Mesenteric fat pad (tissue), 1 donor: Measurements from ENCODE around the gene INPP4A. TPM values are rescaled to one million over a fixed set of nuclear protein-coding genes. Genes with fewer than 3 reads are reported as not detected.

Experiments
- DNase-seq: peaks from one replicate; pipeline ENCODE4 v3.0.0-alpha.2; 2020; ENCODE audit warnings: low spot score
- total RNA-seq: library from RNA; stranded (reverse); fragmentation: NEBNext Ultra II Directional; extraction: Animal tissue kit (Norgen Biotek cat#: 25700); gene quantifications from one replicate; pipeline ENCODE4 v1.2.1, GENCODE V29; 2021
- donor health status: DM: yes; HTN: yes; CAD: no.

INPP4A gene
- total RNA-seq, 1 donor from 2014 or later, result 30.3 TPM

DNA sequence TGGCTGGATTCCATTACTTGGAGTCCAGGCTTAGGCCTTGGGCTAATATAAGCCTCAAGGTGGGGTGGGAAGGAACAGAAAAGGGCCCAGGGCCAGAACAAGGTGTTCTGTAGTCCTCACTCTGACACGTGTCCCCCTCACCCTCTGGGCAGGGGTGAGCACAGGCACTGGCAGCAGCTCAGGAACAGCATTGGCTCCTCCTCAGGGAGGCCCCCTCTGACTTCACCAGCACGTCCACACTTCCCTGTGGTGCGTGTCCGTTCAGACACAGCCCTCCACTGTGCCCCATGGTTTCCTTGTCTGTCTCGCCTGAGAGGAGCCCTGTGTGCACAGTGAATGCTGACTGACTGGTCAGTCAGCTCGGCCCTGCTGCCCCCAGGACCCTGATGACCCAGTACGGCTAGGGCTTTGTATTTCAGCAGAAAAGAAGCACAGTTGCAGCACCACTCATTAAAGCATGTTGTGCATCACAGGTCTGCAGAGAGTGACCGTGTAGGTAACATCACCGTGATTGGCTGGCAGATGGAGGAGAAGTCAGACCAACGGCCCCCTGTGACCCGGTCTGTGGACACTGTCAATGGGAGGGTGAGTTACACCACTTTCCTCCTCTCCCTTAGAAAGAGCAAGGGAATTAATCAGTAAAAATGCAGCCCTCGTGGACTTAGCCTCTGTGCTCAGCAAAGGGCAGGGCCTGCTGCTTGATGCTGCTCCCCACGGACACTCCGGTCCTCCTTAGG is 92.9 kb downstream of the INPP4A start:
- no peak for DNase-seq

DNA sequence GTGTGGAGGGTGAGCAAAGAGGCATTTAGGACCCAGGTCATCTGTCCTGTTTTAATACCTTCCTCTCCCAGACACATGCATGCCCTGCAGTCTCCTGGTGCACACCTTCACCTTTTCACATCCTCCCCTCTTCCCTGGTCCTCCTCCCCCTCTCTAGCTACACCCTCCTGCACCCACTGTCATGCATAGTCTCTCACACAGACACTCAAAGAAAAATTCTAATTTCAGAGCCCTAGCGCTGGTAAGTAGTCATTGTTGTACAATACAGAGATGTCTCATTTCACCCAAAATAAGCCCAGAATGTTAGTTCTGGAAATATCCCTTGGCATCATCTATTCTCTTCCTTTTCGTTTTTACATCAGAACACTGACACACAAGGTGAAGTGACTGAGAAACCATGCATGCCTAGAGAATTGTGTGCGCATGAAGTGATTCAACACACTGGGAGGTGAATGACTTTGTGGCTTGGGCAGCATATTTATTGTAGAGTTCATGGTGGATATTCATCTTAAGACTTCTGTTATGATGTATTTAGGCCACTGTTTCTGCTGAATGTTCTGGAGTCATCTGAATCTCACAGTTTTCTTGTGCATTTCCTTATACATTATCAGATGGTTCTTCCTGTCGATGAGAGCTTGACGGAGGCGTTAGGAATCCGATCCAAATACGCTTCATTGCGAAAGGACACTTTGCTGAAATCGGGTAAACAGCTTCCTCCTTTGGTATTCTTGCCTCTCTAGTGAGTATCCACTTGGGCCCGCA is 93.8 kb downstream of the INPP4A start:
- DNase-seq, result no peak

DNA sequence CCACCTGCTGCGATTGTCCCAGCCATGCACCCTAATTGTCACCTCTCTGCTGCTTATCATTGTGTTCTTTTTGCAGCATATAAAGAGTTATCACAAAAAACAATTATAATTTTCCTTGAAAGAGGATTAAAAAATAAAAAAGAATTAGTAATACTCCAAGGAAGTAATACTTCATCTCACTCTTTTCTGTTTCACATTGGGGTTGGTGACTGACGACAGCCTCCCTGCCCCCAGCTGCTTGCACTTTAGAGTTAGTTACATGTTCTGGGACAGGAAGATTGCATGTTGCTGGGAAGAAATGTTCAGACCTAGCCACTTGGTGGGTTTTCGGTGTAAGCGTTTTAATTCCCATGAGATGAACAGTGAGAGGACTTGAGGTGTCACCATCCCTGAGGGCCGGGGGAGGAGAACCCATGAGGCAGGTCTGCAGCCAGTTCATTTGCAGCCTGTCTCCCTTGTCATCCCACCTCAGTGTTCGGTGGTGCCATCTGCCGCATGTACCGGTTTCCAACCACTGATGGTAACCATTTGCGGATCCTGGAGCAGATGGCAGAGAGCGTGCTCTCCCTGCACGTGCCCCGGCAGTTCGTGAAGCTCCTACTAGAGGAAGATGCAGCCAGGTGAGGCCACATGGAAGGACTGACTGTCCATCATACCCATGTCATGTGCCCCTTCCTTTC is 94.5 kb downstream of the INPP4A start:
- no peak for DNase-seq

DNA sequence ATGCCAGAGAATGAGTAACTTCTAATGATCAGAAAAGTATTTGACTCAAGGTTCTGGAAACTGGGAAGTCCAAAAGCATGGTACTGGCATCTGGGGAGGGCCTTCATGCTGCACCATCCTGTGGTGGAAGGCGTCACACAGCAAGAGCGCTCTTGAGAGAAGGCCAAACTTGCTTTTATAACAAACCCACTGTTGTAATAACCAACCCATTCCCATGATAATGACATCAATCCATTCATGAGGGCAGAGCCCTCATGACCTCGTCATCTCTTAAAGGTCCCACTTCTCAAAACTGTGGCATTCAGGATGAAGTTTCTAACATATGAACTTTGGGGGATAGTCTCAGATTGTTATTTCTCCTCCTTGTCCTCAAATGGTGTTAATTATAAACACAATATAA is 95.9 kb downstream of the INPP4A start:
- no peak for DNase-seq

DNA sequence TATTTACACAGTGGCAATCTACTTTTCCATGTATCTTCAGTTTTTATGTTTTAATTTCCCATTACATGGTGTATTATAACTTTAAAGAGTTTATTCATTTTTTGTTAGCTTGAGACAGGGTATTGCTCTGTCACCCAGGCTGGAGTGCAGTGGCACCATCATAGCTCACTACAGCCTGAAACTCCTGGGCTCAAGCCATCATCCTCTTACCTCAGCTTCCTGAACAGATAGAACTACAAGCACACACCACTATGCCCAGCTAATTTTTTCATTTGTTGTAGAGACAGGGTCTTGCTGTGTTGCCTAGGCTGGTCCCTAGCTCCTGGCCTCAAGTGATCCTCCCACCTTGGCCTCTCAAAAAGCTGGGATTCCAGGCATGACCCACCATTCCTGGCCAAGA is 96.8 kb downstream of the INPP4A start:
- no peak for DNase-seq

DNA sequence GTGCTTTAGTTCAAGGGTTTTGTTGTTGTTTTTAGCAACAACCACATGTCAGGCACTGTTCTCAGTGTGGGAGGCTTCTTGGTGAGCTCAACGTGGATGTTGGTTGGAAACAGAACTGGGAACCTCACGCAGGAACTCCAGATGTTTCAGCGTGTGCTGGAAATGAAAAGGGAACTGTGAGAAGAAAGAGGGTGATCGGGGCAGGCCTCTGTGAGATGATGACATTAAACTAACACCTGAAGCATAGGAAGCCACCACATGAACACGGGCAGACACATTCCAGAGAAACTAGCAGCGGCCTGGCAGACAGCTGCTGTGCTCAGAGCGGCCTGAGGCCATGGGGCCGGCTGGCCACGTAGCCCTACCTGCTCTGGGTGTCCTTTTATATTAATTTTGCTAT is 97.2 kb downstream of the INPP4A start:
- DNase-seq, result no peak

DNA sequence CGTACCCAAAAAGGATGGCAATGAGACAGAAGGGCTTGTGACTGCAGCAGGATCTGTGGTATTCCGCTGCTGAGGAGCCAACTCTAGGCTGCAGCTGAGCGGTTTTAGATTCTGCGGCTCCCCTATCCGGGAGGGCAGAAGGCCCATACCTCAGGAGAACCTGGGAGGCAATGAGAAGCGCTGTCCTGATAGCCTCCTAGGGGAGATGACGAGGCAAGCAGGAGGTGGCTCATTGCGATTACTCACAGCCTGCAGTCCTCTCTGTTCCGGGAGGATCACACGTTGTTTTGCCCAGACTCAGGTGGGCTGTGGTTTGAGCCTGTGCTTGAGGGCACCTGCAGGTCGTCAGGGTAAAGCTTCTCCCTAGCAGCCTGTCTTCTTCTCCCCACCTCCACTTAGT is 98.6 kb downstream of the INPP4A start:
- DNase-seq, result no peak

DNA sequence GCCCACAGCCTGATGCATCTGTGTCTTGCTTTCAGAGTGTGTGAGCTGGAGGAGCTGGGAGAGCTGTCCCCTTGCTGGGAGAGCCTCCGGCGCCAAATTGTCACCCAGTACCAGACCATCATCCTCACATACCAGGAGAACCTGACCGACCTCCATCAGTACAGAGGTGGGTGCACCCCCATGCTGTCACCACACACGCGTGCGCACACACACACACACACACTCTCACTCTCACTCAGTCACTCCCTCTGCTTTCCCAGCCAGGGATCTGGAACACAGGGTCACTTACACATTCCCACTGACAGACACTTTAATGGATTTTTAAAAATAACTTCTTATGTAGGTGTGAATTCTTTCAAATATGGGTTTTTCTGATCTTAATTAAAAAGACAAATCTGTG is 99.2 kb downstream of the INPP4A start:
- no peak for DNase-seq

DNA sequence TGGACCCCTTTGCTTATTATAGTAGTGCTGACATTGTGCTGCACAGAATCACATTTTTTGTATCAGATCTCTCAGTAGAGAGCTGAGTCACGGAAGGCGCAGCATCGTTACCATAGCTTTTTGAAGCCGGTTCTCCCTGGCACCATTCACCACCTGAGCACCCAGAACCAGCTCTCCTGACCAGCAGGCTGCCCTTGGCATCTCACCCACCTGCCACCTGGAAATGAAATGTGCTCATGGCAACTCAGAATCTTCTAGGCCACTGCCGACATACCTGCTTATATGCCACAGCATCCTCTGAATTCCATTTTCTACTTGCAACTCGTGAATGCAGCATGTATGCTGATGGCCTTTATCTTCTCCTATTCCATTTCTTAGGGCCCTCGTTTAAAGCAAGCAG is 100.9 kb downstream of the INPP4A start:
- no peak for DNase-seq

DNA sequence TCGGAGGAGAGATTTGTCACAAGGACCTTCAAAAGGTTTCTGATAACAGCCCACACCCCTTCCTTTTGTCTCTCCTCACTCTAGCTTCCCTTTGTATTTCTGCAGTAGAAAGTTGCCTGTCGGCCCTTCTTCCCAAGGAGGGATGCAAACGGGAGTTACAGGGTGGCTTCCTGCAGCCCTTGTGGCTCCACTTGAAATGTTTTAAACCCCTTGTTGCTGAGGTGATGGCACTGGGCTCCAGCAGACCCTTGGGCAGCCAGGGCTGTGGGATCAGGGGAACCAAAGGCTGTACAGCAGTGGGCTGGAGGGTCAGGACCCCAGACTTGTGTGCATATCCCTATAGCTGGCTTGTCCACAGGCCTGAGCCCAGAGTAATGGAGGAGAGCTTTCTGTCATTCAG is 101.5 kb downstream of the INPP4A start:
- DNase-seq, result no peak

DNA sequence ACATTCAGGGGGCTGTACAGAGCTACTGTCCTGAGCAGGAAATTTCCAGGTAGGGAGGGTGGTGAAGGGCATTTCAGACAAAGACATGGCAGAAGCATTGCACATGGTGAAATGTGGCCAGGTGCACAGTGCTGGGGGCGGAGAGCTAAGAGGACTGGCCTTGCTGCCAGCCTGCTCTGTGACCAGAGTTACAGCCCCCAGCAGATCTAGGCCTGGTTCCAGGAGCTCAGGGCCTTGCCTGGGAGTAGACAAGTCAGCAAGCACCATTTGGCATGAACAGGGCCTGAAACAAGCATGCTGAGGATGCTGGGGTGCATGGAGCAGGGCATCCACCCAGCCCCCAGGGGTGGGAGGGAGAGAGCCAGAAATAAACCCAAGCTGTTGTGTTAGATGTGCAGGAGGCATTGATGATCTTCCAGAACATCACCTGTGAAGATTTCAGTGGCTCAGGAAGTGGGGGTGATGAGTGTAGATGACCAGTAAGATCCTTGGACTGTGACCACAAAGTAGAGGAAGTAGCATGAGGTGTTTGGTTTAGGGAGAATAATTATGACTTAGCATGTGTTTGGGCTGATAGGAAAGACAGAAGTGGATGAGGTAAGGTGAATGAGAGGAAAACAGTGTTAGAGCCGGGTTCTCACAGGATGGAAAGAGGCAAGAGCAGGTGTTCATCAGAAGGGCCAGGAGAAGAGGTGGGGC is 102.6 kb downstream of the INPP4A start:
- DNase-seq, result no peak

DNA sequence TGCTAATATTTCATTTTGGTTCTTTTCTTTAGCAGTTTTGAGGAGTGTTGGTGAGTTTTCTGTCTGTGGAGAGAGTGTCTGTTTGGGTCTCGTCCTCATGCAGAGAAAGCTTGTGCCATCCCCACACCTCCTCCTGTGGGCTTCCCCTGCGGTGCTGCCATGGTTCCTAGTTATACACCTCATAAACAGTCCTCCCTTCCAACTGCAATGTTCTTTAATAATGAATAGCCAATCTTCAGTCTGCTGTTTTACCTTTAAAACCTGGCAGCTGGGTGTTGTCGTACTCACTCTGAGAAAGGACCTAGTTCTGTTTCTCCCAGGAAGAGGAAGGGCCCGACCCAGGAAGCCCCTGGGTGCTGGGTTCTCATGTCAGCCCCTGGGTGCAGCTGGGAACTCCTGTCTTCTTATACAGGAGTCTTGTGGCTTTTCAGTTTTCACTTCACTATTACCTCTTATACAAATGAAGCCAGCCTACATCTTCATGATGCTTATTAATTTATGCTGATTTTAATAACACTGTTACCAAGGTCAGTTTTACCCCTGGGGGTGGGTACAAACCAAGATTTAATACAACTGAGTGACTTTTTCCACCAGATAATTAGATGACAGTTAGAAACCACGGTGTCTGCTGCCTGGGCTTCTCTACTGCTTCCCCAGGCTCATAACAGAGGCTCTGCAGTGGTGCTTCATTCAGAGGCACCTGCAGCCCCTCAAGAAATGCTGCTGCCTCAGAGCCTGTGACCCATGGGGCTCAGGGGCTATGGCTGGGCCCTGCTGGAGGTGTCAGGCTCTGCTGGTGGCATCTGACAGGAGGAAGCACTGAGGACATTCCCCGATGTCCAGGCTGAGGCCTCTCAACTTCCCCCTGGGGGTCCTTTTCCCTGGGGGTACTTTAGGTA is 104.5 kb downstream of the INPP4A start:
- no peak for DNase-seq

DNA sequence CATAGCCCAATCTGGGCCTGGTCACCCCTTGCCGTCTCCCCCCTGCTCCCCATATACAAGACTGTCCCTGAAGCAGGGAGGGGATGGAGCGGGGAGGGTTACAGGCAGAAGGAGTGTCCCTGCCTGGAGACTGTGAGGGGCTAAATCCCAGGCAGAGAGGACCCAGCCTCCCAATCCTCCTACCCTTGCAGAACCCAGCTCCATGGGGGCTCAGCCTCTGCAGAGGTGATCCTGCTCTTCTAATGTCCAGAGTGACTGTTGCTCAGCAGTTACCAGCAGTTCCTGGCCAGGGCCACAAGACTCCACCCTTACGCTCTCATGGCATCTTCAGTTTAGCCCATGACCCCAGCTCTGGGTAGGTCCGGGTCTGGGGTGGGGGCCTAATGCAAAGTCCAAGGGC is 105.5 kb downstream of the INPP4A start:
- peak; percentile 83 for DNase-seq

DNA sequence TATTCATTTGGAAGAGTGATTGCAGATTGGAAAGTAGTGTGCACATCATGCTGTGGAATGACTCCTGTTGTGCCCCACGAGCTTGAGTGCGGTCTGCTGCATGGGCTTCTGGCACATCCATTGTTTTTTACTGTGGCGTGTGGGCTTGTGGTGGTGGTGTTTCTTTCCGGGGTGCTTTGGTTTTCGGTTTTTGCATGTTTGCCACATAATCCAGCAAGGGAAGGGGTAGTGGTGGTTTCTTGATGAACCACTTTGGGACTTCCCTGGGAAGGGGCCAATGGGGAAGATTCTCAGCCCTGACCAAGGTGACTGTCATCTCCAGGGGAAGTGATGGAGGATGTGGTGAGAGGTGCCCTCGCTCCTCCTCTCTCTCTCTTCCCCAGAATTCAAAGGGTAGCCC is 106.7 kb downstream of the INPP4A start:
- no peak for DNase-seq

DNA sequence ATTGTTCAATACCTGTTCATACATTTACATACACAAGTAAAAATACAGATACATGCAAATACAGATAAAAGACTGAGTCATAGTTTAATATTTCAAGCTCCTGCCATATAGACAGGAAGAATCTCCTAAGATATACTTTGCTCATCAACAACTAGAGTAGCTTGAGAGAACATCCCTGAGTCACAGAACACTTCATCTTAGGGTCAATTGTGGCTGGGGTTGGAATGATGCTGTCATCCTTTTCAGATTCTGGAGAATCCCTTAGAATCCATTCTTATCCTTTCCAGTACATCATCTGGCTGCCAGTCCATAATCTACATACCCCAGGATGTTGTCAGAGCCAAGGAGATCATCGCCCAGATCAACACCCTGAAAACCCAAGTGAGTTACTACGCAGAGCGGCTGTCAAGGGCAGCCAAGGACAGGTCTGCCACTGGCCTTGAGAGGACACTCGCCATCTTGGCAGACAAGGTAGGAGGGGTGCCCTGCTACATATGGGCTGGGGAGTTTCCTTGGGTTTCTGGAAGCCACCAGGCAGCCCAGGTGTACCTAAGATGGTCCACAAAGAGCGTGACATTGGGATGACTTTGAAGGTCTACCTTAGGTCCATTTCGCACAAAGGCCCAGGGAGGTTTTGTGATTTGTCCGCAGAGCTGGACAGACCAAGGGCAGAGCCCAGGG is 108.0 kb downstream of the INPP4A start:
- DNase-seq, result peak; percentile 82

DNA sequence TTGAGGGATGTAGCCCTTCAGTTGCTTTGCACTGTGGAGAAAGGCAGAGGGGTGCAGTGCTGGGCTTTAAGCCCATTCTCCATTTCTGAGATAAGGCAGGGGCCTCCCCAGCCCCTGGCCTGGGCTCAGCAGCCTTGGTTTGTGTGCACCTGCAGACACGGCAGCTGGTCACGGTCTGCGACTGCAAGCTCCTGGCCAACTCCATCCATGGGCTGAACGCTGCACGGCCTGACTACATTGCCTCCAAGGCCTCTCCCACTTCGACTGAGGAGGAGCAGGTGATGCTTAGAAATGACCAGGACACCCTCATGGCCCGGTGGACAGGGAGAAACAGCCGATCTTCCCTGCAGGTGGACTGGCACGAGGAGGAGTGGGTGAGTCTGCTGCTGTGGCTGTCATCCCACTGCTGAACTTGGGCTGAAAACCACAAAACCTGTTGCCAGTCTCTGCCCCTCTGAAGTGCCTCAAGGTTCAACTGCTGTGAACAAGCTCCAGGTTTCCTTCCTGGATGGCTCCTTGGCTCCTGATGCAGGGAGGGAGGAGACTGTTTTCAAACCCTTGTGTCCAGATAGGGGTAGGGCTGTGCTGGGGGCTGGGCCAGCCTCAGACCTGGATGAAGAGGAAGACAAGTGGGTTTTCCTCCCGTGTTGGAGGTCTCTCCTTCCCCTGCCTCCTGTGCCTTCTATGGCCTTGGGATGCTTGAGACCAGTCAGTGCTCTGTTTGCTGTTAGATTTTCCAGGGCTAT is 109.6 kb downstream of the INPP4A start:
- DNase-seq, result peak; percentile 87

DNA sequence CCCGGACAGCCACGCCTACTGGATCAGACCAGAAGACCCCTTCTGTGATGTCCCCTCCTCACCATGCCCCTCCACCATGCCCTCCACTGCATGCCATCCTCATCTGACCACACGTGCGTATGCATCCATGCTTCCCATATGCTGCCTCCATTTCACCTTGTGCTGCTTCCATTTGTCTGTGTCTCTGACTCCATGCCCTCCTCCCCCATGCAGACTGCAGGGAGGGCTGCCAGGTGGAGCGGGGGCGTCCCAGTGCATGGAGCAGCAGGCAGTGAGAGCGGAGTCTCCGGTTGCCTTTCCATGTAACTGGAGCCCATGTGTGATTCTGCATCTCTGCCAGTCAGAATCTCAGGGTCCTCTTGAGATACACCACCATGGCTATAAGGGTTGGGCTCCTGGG is 111.0 kb downstream of the INPP4A start:
- DNase-seq, result peak; percentile 69

DNA sequence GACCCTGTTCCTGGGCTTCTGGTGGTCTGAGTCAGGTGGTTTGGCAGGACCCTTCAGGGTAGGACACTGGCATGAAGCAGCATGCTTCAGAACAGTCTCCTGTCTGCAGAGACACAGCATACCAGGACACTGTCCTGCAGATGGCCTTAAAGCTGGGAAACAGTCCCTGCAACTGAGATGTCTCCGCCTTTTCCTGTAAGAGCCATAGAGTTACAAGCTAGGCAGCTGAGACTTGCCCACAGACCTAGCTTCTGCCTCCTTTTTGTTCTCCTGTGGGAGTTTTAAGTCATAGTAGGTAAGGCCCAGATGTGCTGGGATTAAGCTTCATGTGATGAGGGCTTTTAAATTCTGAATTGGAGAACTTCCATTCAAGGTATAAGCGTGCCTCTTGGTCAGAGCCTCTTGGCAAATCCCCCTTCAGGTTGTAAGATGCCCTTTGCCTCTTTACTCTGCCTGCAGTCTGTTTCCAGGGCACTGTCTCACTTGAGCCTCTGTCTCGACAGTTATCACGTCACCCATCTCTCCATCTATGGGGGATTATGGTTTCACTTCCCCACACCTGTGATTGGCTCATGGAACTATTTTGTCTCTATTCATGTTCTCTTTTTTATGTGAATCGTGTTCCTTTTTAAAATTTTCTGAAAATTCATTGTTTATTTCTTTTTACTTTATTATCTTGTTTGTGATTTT is 111.8 kb downstream of the INPP4A start:
- peak; percentile 35 for DNase-seq
